Neuronal stem cell (in vitro differentiated cells): Measurements from ENCODE around the gene OR13C3.

Experiments
- DNase-seq: peaks from one replicate; pipeline ENCODE4 v3.0.0-alpha.2; 2013; ENCODE audit warnings: low spot score
- H2AFZ ChIP-seq: one replicate; pipeline ENCODE4 v1.6.1; 2013; ENCODE audit warnings: mild to moderate bottlenecking, low read length, inconsistent platforms
- H2AK5ac ChIP-seq: 2 replicates; pipeline ENCODE4 v1.6.1; 2013; ENCODE audit warnings: low read depth, mild to moderate bottlenecking, inconsistent platforms, low read length, moderate library complexity, mixed read lengths
- H2BK120ac ChIP-seq: 2 replicates; pipeline ENCODE4 v1.6.1; 2013; ENCODE audit warnings: low read depth, mild to moderate bottlenecking, inconsistent platforms, low read length, moderate library complexity, mixed read lengths
- H2BK12ac ChIP-seq: one replicate; pipeline ENCODE4 v1.6.1; 2013; ENCODE audit warnings: low read length, inconsistent platforms
- H2BK15ac ChIP-seq: 2 replicates; pipeline ENCODE4 v1.6.1; 2013; ENCODE audit warnings: mild to moderate bottlenecking, low read length, inconsistent platforms, mixed read lengths
- H2BK5ac ChIP-seq: one replicate; pipeline ENCODE4 v1.6.1; 2013; ENCODE audit warnings: inconsistent platforms, mild to moderate bottlenecking, low read length, moderate library complexity
- H3K14ac ChIP-seq: one replicate; pipeline ENCODE4 v1.6.1; 2013; ENCODE audit warnings: low read length, inconsistent platforms
- H3K18ac ChIP-seq: 2 replicates; pipeline ENCODE4 v1.6.1; 2013; ENCODE audit warnings: low read length, inconsistent platforms
- H3K23ac ChIP-seq: 2 replicates; pipeline ENCODE4 v1.6.1; 2013; ENCODE audit warnings: low read depth, mild to moderate bottlenecking, mixed read lengths, low read length, inconsistent platforms; ENCODE audit not compliant: poor library complexity
- H3K27ac ChIP-seq: replicated peaks from 3 replicates; pipeline ENCODE4 v1.5.1; 2013; ENCODE audit warnings: low read length, inconsistent platforms
- H3K27me3 ChIP-seq, 3 experiments: 2 replicates each; pipeline ENCODE4 v1.6.1; 2013; ENCODE audit warnings: low read length in 3 of 3, mild to moderate bottlenecking in 2 of 3, inconsistent platforms in 1 of 3, low read depth in 1 of 3, mixed read lengths in 1 of 3, moderate library complexity in 1 of 3; ENCODE audit not compliant: control insufficient read depth in 3 of 3, insufficient read depth in 3 of 3
- H3K36me3 ChIP-seq, 2 donors: replicated peaks in 1 of 2; 2 replicates each; pipeline ENCODE4 v1.6.1; 2013; ENCODE audit warnings: low read length in 2 of 2; ENCODE audit not compliant: control insufficient read depth in 2 of 2, insufficient read depth in 2 of 2
- H3K4ac ChIP-seq: 2 replicates; pipeline ENCODE4 v1.6.1; 2013; ENCODE audit warnings: inconsistent platforms, mild to moderate bottlenecking, low read length, moderate library complexity
- H3K4me1 ChIP-seq, 2 donors: 1 replicate in 1 of 2; 2 replicates in 1 of 2; pipeline ENCODE4 v1.6.1; 2013; ENCODE audit warnings: low read length in 2 of 2, low read depth in 1 of 2; ENCODE audit not compliant: control insufficient read depth in 2 of 2, insufficient read depth in 1 of 2
- H3K4me2 ChIP-seq: one replicate; pipeline ENCODE4 v1.6.1; 2013; ENCODE audit warnings: mild to moderate bottlenecking, low read length, inconsistent platforms; ENCODE audit not compliant: insufficient read depth, poor library complexity, severe bottlenecking
- H3K4me3 ChIP-seq, 2 donors: 2 replicates each; pipeline ENCODE4 v1.5.1; 2013; ENCODE audit warnings: low read length in 2 of 2, mild to moderate bottlenecking in 2 of 2, inconsistent platforms in 1 of 2, moderate library complexity in 1 of 2
- H3K79me1 ChIP-seq: one replicate; pipeline ENCODE4 v1.6.1; 2013; ENCODE audit warnings: low read depth, mild to moderate bottlenecking, inconsistent platforms, low read length, moderate library complexity
- H3K9ac ChIP-seq: one replicate; pipeline ENCODE4 v1.6.1; 2013; ENCODE audit warnings: mild to moderate bottlenecking, low read depth, low read length, inconsistent platforms; ENCODE audit not compliant: poor library complexity
- H3K9me3 ChIP-seq, 2 donors: replicated peaks in 1 of 2; 2 replicates each; pipeline versions ENCODE3 to v1.6.1; 2013; ENCODE audit warnings: low read length in 2 of 2, mild to moderate bottlenecking in 2 of 2, inconsistent platforms in 1 of 2, low read depth in 1 of 2, mixed read lengths in 1 of 2, moderate library complexity in 1 of 2; ENCODE audit not compliant: control insufficient read depth in 2 of 2, insufficient read depth in 1 of 2
- H4K8ac ChIP-seq: one replicate; pipeline ENCODE4 v1.6.1; 2013; ENCODE audit warnings: low read depth, mild to moderate bottlenecking, inconsistent platforms, low read length, moderate library complexity
- H4K91ac ChIP-seq: one replicate; pipeline ENCODE4 v1.6.1; 2013; ENCODE audit warnings: low read length, low read depth, mild to moderate bottlenecking, inconsistent platforms; ENCODE audit not compliant: poor library complexity
- WGBS, 2 donors: extraction: QIAGEN DNeasy Blood & Tissue Kit; methylation state at CpG; one replicate each; pipeline ENCODE4 v1.1.7; 2013; ENCODE audit warnings: missing lambda C conversion rate in 2 of 2, mixed read lengths in 1 of 2; ENCODE audit not compliant: insufficient read length in 2 of 2, insufficient replicate concordance in 1 of 2; ENCODE audit errors: extremely low coverage in 2 of 2; 5-methylcytosine and 5-hydroxymethylcytosine counted together

Gene OR13C3

GRCh38 chr9:104503963-104504362 lies 32.7 kb downstream of the OR13C3 start, which contains the start of gene OR13F1:
TSS of gene OR13F1 (plus strand) at chr9:104504263. CDS start at chr9:104504263, 0 bp downstream.
- H3K79me1 ChIP-seq = no peaks in the 10 kb centered on the region

GRCh38 chr9:104503440-104503839 lies 33.2 kb downstream of the OR13C3 start:
- H3K36me3 ChIP-seq = no peaks in the 10 kb centered on the region
- no peak overlapping the region for H3K4me3 ChIP-seq
- H3K4ac ChIP-seq = no peak overlapping the region
- H2BK5ac ChIP-seq = no peak overlapping the region
- H2AFZ ChIP-seq = no peak overlapping the region
- H3K4me1 ChIP-seq = no peaks in the 10 kb centered on the region
- H2BK15ac ChIP-seq = no peak overlapping the region
- H3K14ac ChIP-seq = no peak overlapping the region
- no peak overlapping the region for H2BK12ac ChIP-seq
- H3K9me3 ChIP-seq = no peaks in the 10 kb centered on the region
- no peak overlapping the region for H2BK120ac ChIP-seq
- no peak overlapping the region for H3K18ac ChIP-seq
- H4K91ac ChIP-seq = no peak overlapping the region
- no peak for DNase-seq
- no peaks in the 10 kb centered on the region for H3K27me3 ChIP-seq
- no peak overlapping the region for H4K8ac ChIP-seq
- no peak overlapping the region for H2AK5ac ChIP-seq
- H3K27ac ChIP-seq = no peak overlapping the region
- H3K79me1 ChIP-seq = no peaks in the 10 kb centered on the region
- no peak overlapping the region for H3K23ac ChIP-seq
- H3K9ac ChIP-seq = no peak overlapping the region
- no peak overlapping the region for H3K4me2 ChIP-seq

More at GRCh38 chr9:104503963-104504362, 32.7 kb downstream of the OR13C3 start, which contains the start of gene OR13F1:
- no peak within 1 kb of the TSS for H2BK15ac ChIP-seq
- no peaks in the 10 kb centered on the region for H3K36me3 ChIP-seq
- H2AK5ac ChIP-seq = no peak within 1 kb of the TSS
- no peak within 1 kb of the TSS for H3K27ac ChIP-seq
- H3K4me1 ChIP-seq = no peaks in the 10 kb centered on the region
- H3K4me3 ChIP-seq = no peak within 1 kb of the TSS
- H3K14ac ChIP-seq = no peak within 1 kb of the TSS
- no peaks in the 10 kb centered on the region for H3K27me3 ChIP-seq
- no peaks in the 10 kb centered on the region for H3K9me3 ChIP-seq
- no peak for DNase-seq
- no peak within 1 kb of the TSS for H4K91ac ChIP-seq
- no peak within 1 kb of the TSS for H3K4me2 ChIP-seq
- H2BK120ac ChIP-seq = no peak within 1 kb of the TSS
- H3K23ac ChIP-seq = no peak within 1 kb of the TSS
- H3K9ac ChIP-seq = no peak within 1 kb of the TSS
- H3K4ac ChIP-seq = no peak within 1 kb of the TSS
- WGBS, 2 donors = no CpG with 5 or more reads among the region's 5 CpGs
- no peak within 1 kb of the TSS for H2BK12ac ChIP-seq
- H2AFZ ChIP-seq = no peak within 1 kb of the TSS
- H3K18ac ChIP-seq = no peak within 1 kb of the TSS
- H4K8ac ChIP-seq = no peak within 1 kb of the TSS
- H2BK5ac ChIP-seq = no peak within 1 kb of the TSS

GRCh38 chr9:104494808-104495207 lies 41.8 kb downstream of the OR13C3 start:
- H3K4me1 ChIP-seq = no peaks in the 10 kb centered on the region
- H3K4me2 ChIP-seq = no peak overlapping the region
- no peak overlapping the region for H4K8ac ChIP-seq
- H2AFZ ChIP-seq = no peak overlapping the region
- H3K9ac ChIP-seq = no peak overlapping the region
- H2BK120ac ChIP-seq = no peak overlapping the region
- H2BK12ac ChIP-seq = no peak overlapping the region
- no peak overlapping the region for H3K4ac ChIP-seq
- no peak overlapping the region for H3K14ac ChIP-seq
- H3K23ac ChIP-seq = no peak overlapping the region
- no peak overlapping the region for H2AK5ac ChIP-seq
- H3K36me3 ChIP-seq = peaks cover 0 to 2% of the 10 kb centered on the region in 2 donors
- no peak overlapping the region for H3K18ac ChIP-seq
- no peak overlapping the region for H2BK5ac ChIP-seq
- H3K4me3 ChIP-seq = no peak overlapping the region
- no peaks in the 10 kb centered on the region for H3K9me3 ChIP-seq
- no peak overlapping the region for H3K27ac ChIP-seq
- no peaks in the 10 kb centered on the region for H3K79me1 ChIP-seq
- no CpG with 5 or more reads among the region's 3 CpGs for WGBS, 2 donors
- no peak for DNase-seq
- H2BK15ac ChIP-seq = no peak overlapping the region
- no peak overlapping the region for H4K91ac ChIP-seq
- H3K27me3 ChIP-seq = no peaks in the 10 kb centered on the region
